NCI-H1436 treated with DMSO at 0.1 percent for 48 hours (cell line): Measurements from ENCODE around the gene UAP1L1.
"Not testable (repeated sequence)": the region's sequence is repeated elsewhere in the genome, so short reads cannot be mapped to it uniquely, and the experiment has no call there.

Experiments used
- DNase-seq: peaks from one replicate; lab custom pipeline; 2025; lab: John Stamatoyannopoulos, UW

UAP1L1 gene

GRCh38 chr9:137057545-137057944 lies 19.8 kb upstream of the UAP1L1 start:
- no peak for DNase-seq

GRCh38 chr9:137058521-137059234 lies 18.6 kb upstream of the UAP1L1 start:
- no peak for DNase-seq

- no peak for DNase-seq
Measured at GRCh38 chr9:137062384-137062783, 14.9 kb upstream of the UAP1L1 start.

GRCh38 chr9:137062798-137063197 lies 14.5 kb upstream of the UAP1L1 start:
- not testable (repeated sequence) for DNase-seq

GRCh38 chr9:137063311-137064026 lies 13.8 kb upstream of the UAP1L1 start:
- no peak for DNase-seq

- no peak for DNase-seq
Measured at GRCh38 chr9:137064027-137064879, 13.1 kb upstream of the UAP1L1 start.

- no peak for DNase-seq
Measured at GRCh38 chr9:137064880-137065164, 12.5 kb upstream of the UAP1L1 start.

- no peak for DNase-seq
Measured at GRCh38 chr9:137065336-137065967, 11.9 kb upstream of the UAP1L1 start.

- no peak for DNase-seq
Measured at GRCh38 chr9:137066096-137066861, 11.0 kb upstream of the UAP1L1 start.

GRCh38 chr9:137067860-137068538 lies 9.3 kb upstream of the UAP1L1 start:
- peak; percentile 58 for DNase-seq

GRCh38 chr9:137068539-137069507 lies 8.5 kb upstream of the UAP1L1 start:
- no peak for DNase-seq

GRCh38 chr9:137069508-137070091 lies 7.7 kb upstream of the UAP1L1 start:
- DNase-seq: no peak

GRCh38 chr9:137070201-137070905 lies 7.0 kb upstream of the UAP1L1 start, which contains the start of gene SAPCD2:
TSS of gene SAPCD2 (minus strand) at chr9:137070557. CDS start at chr9:137070460, 97 bp downstream.
- DNase-seq: peak; percentile 74

- DNase-seq: peak; percentile 57
Measured at GRCh38 chr9:137070906-137071275, 6.4 kb upstream of the UAP1L1 start.

- DNase-seq: no peak
Measured at GRCh38 chr9:137071282-137071681, 6.0 kb upstream of the UAP1L1 start.

GRCh38 chr9:137073992-137074399 lies 3.3 kb upstream of the UAP1L1 start:
- no peak for DNase-seq

- DNase-seq: no peak
Measured at GRCh38 chr9:137074657-137075274, 2.6 kb upstream of the UAP1L1 start.

GRCh38 chr9:137075275-137075775 lies 2.0 kb upstream of the UAP1L1 start:
- no peak for DNase-seq
